ENCODE measurements around the gene CAMSAP1. TPM values are rescaled to one million over a fixed set of nuclear protein-coding genes. Genes with fewer than 3 reads are reported as not detected.

The CAMSAP1 gene
- total and polyA plus RNA-seq, 10 of the 15 experiments (the other 5 are each of a cell fraction or from before 2014, with no cell fraction given) = 1.4 to 24.7 (median 8.0) TPM

DNA sequence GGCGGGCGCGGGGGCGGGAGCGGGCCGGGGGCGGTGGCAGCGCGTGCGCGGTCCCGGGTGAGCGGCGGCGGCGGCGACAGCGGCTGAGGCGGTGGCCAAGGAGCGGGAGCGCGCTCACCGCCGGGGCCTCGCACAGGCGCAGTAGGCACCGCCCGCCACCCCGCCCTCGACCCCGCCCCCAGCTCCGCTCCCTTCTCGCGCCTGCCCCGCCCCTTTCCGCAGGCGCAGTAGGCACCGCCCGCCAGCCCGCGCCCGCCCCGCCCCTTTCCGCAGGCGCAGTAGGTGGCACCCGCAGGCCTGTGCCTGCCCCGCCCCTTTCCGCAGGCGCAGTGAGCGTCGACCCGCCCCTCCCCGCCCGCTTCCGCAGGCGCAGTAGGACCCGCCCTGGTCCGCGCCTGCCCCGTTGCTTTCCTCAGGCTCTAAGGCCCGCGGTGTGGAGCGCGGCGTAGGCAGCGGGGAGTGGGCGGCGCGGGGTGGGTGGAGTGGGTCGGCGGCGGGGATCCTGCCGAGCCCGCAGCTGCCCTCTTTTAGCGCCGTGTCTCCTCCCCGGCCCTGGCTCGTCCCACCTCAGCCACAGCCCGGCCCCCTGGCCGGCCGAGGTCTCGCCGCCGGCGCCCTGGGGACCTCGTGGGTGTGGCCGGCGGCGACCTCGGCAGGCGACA lies at the start of gene CAMSAP1 (continued):
- TF ChIP-seq, protein P1, sequence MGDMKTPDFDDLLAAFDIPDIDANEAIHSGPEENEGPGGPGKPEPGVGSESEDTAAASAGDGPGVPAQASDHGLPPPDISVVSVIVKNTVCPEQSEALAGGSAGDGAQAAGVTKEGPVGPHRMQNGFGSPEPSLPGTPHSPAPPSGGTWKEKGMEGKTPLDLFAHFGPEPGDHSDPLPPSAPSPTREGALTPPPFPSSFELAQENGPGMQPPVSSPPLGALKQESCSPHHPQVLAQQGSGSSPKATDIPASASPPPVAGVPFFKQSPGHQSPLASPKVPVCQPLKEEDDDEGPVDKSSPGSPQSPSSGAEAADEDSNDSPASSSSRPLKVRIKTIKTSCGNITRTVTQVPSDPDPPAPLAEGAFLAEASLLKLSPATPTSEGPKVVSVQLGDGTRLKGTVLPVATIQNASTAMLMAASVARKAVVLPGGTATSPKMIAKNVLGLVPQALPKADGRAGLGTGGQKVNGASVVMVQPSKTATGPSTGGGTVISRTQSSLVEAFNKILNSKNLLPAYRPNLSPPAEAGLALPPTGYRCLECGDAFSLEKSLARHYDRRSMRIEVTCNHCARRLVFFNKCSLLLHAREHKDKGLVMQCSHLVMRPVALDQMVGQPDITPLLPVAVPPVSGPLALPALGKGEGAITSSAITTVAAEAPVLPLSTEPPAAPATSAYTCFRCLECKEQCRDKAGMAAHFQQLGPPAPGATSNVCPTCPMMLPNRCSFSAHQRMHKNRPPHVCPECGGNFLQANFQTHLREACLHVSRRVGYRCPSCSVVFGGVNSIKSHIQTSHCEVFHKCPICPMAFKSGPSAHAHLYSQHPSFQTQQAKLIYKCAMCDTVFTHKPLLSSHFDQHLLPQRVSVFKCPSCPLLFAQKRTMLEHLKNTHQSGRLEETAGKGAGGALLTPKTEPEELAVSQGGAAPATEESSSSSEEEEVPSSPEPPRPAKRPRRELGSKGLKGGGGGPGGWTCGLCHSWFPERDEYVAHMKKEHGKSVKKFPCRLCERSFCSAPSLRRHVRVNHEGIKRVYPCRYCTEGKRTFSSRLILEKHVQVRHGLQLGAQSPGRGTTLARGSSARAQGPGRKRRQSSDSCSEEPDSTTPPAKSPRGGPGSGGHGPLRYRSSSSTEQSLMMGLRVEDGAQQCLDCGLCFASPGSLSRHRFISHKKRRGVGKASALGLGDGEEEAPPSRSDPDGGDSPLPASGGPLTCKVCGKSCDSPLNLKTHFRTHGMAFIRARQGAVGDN (IDR thresholded peaks at IDR 0.05) = no peak
- TF ChIP-seq GATAD2B (conservative IDR thresholded peaks at IDR 0.05; ENCODE audit: low read depth) = peak; percentile 79; the same call in 1 of the 2 replicates
- TF ChIP-seq TCF12 (IDR thresholded peaks at IDR 0.05; ENCODE audit: low read depth, low read length) = no peak
- TF ChIP-seq RELA (IDR thresholded peaks at IDR 0.05; ENCODE audit: borderline replicate concordance, partially characterized antibody) = no peak

DNA sequence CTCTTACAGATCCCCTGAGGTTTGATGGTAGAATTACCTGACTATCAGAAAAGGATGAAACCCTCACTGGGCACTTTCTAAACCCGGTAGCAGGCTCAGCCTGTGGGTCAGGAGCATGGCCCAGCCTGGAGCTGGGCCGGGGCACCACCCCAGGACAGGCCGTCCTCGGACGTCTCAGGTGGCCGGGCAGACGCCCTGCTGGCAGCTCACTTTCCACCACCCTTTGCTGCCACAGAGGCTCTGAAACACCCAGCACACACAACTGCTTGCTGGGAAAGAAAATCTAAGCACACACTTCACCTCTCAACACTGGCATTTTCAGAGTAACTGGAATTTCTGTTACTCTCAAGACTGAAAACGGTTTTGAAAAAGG lies 49.4 kb upstream of the CAMSAP1 start:
- ChIA-PET RAD21 (ENCODE audit: unreplicated experiment) (no interaction called here), SMC1A (ENCODE audit: uncharacterized antibody, unreplicated experiment) (no interaction called here), POLR2A (no interaction called here), CTCF (interaction anchor here (1.6 kb wide), 1 partner anchor 93 kb away, joined by 6 read pairs; no protein-coding TSS in a partner anchor)
- H4K20me1 ChIP-seq (ENCODE audit: control insufficient read depth, insufficient read depth) = peaks cover 4% of the 10 kb centered on the region; the same call in 1 of the 2 replicates
- no peak overlapping the region for H3K27ac ChIP-seq (ENCODE audit: control insufficient read depth, insufficient read depth)
- H3K79me2 ChIP-seq (ENCODE audit: control insufficient read depth, insufficient read depth, low read length) = peaks cover 36% of the 10 kb centered on the region
- no peaks in the 10 kb centered on the region for H3K27me3 ChIP-seq (replicated peaks in 1 of 2; ENCODE audit: control insufficient read depth in 2 of 2, insufficient read depth in 2 of 2, low read length in 1 of 2)
- no peak overlapping the region for H3K4me2 ChIP-seq (ENCODE audit: control insufficient read depth, insufficient read depth)
- WGBS (ENCODE audit: insufficient coverage, insufficient replicate concordance, low lambda C conversion rate, missing lambda C conversion rate) = 89% methylated on average over 8 of the region's 8 CpGs
- in situ Hi-C loops (cut with MboI) = no loop called here
- DNase-seq (ENCODE audit: low read depth, low spot score) (no peak), FAIRE-seq (no peak), ATAC-seq (no peak)
- BruUV-seq (replicated peaks) = no TSS peak
- no peak overlapping the region for H2AFZ ChIP-seq (ENCODE audit: control insufficient read depth, low read depth, low read length)
- H3K9ac ChIP-seq (ENCODE audit: control insufficient read depth, insufficient read depth, low read length) = no peak overlapping the region
- TF ChIP-seq RFX5 (IDR thresholded peaks at IDR 0.05; ENCODE audit: low read depth, low read length) (no peak), RELA (IDR thresholded peaks at IDR 0.05; ENCODE audit: borderline replicate concordance, partially characterized antibody) (no peak), STAT1 (conservative IDR thresholded peaks at IDR 0.05) (no peak), NR2C1 (IDR thresholded peaks at IDR 0.05) (no peak), TCF7 (IDR thresholded peaks at IDR 0.05; ENCODE audit: borderline replicate concordance) (no peak), IKZF1 (conservative IDR thresholded peaks at IDR 0.05) (no peak), NFIC (IDR thresholded peaks at IDR 0.05; ENCODE audit: low read depth, low read length) (no peak), EED (IDR thresholded peaks at IDR 0.05; ENCODE audit: low read depth) (no peak), SP1 (IDR thresholded peaks at IDR 0.05; ENCODE audit: low read depth, low read length) (no peak)
- TF ChIP-seq, protein P2, sequence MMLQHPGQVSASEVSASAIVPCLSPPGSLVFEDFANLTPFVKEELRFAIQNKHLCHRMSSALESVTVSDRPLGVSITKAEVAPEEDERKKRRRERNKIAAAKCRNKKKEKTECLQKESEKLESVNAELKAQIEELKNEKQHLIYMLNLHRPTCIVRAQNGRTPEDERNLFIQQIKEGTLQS (IDR thresholded peaks at IDR 0.05; ENCODE audit: borderline replicate concordance, extremely low read depth, low read depth, low read length) = no peak
- no peaks in the 10 kb centered on the region for H3K9me3 ChIP-seq (replicated peaks; ENCODE audit: control insufficient read depth, insufficient read depth, low read length)
- peaks cover 3 to 10% of the 10 kb centered on the region in 2 experiments; a peak in 3 of 4 replicates for H3K36me3 ChIP-seq (ENCODE audit: control insufficient read depth in 2 of 2, insufficient read depth in 2 of 2, low read length in 1 of 2)
- peaks cover 9% of the 10 kb centered on the region for H3K4me1 ChIP-seq (ENCODE audit: control insufficient read depth, insufficient read depth, low read length)
- intact Hi-C loops (cut with micrococcal nuclease; ENCODE audit: unreplicated experiment) = no loop called here
- H3K4me3 ChIP-seq = no peak overlapping the region
